H9 (cell line): ENCODE results near the gene MYO1E. TPM values are rescaled to one million over a fixed set of nuclear protein-coding genes. Genes with fewer than 3 reads are reported as not detected.

Source experiments
- DNase-seq: peaks from one replicate; pipeline ENCODE4 v3.0.0-alpha.2; 2017
- H2AFZ ChIP-seq: one replicate; pipeline ENCODE4 v1.6.1; 2013; ENCODE audit warnings: mild to moderate bottlenecking, low read length, control low read depth, moderate library complexity
- H2AK5ac ChIP-seq: 2 replicates; pipeline ENCODE4 v1.6.1; 2013; ENCODE audit warnings: low read length, control low read depth, mixed read lengths; ENCODE audit not compliant: insufficient read length
- H2BK120ac ChIP-seq: one replicate; pipeline ENCODE4 v1.6.1; 2013; ENCODE audit warnings: low read depth, mild to moderate bottlenecking, low read length, control low read depth, inconsistent platforms; ENCODE audit not compliant: poor library complexity, severe bottlenecking
- H2BK12ac ChIP-seq: 2 replicates; pipeline ENCODE4 v1.6.1; 2013; ENCODE audit warnings: low read length, control low read depth, mixed read lengths, low read depth; ENCODE audit not compliant: insufficient read length
- H2BK15ac ChIP-seq: 2 replicates; pipeline ENCODE4 v1.6.1; 2013; ENCODE audit warnings: low read depth, low read length, control low read depth
- H2BK20ac ChIP-seq: one replicate; pipeline ENCODE4 v1.6.1; 2013; ENCODE audit warnings: low read depth, mild to moderate bottlenecking, low read length, control low read depth, inconsistent platforms; ENCODE audit not compliant: poor library complexity, severe bottlenecking
- H2BK5ac ChIP-seq: 2 replicates; pipeline ENCODE4 v1.6.1; 2013; ENCODE audit warnings: low read length, control low read depth, mixed read lengths; ENCODE audit not compliant: insufficient read length
- H3K14ac ChIP-seq: 2 replicates; pipeline ENCODE4 v1.6.1; 2013; ENCODE audit warnings: low read length, control low read depth; ENCODE audit not compliant: insufficient read depth
- H3K18ac ChIP-seq: 2 replicates; pipeline ENCODE4 v1.6.1; 2013; ENCODE audit warnings: low read depth, mild to moderate bottlenecking, mixed read lengths, low read length, control low read depth; ENCODE audit not compliant: insufficient read length
- H3K23ac ChIP-seq: 2 replicates; pipeline ENCODE4 v1.6.1; 2013; ENCODE audit warnings: low read length, control low read depth, mixed read lengths, low read depth; ENCODE audit not compliant: insufficient read length
- H3K23me2 ChIP-seq: 2 replicates; pipeline ENCODE4 v1.6.1; 2013; ENCODE audit warnings: low read depth, mild to moderate bottlenecking, mixed read lengths, low read length, control low read depth; ENCODE audit not compliant: insufficient read length, poor library complexity, severe bottlenecking
- H3K27ac ChIP-seq: 2 replicates; pipeline ENCODE4 v1.5.1; 2013; ENCODE audit warnings: low read length, control low read depth, mixed read lengths, low read depth; ENCODE audit not compliant: insufficient read length
- H3K27me3 ChIP-seq: 2 replicates; pipeline ENCODE4 v1.6.1; 2013; ENCODE audit warnings: low read length, control low read depth, inconsistent platforms; ENCODE audit not compliant: insufficient read depth
- H3K4ac ChIP-seq: 2 replicates; pipeline ENCODE4 v1.6.1; 2013; ENCODE audit warnings: low read depth, mild to moderate bottlenecking, control low read depth, inconsistent platforms, low read length, moderate library complexity
- H3K4me1 ChIP-seq: 2 replicates; pipeline ENCODE4 v1.6.1; 2013; ENCODE audit warnings: low read length, control low read depth, inconsistent platforms; ENCODE audit not compliant: insufficient read depth
- H3K4me2 ChIP-seq: 2 replicates; pipeline ENCODE4 v1.6.1; 2013; ENCODE audit warnings: low read length, control low read depth, mixed read lengths; ENCODE audit not compliant: insufficient read length, insufficient read depth
- H3K56ac ChIP-seq: 2 replicates; pipeline ENCODE4 v1.6.1; 2013; ENCODE audit warnings: low read depth, mild to moderate bottlenecking, mixed read lengths, low read length, control low read depth; ENCODE audit not compliant: insufficient read length
- H3K79me1 ChIP-seq: 2 replicates; pipeline ENCODE4 v1.6.1; 2013; ENCODE audit warnings: low read depth, mild to moderate bottlenecking, moderate library complexity, low read length, control low read depth, inconsistent platforms; ENCODE audit not compliant: insufficient read depth, poor library complexity, severe bottlenecking
- H3K79me2 ChIP-seq: 2 replicates; pipeline ENCODE4 v1.6.1; 2013; ENCODE audit warnings: low read length, control low read depth, inconsistent platforms; ENCODE audit not compliant: insufficient read depth
- H3K9ac ChIP-seq: 2 replicates; pipeline ENCODE4 v1.6.1; 2013; ENCODE audit warnings: low read length, control low read depth, mixed read lengths; ENCODE audit not compliant: insufficient read length; ENCODE audit errors: extremely low read depth
- H3K9me3 ChIP-seq: one replicate; pipeline ENCODE4 v1.6.1; 2013; ENCODE audit warnings: low read depth, low read length, inconsistent platforms; ENCODE audit not compliant: control insufficient read depth
- H3T11ph ChIP-seq: one replicate; pipeline ENCODE4 v1.6.1; 2013; ENCODE audit warnings: mild to moderate bottlenecking, low read length, control low read depth, inconsistent platforms
- H4K20me1 ChIP-seq: one replicate; pipeline ENCODE4 v1.6.1; 2013; ENCODE audit not compliant: control insufficient read depth, insufficient read length, insufficient read depth
- H4K5ac ChIP-seq: 2 replicates; pipeline ENCODE4 v1.6.1; 2013; ENCODE audit warnings: low read depth, mild to moderate bottlenecking, mixed read lengths, low read length, control low read depth; ENCODE audit not compliant: insufficient read length
- H4K8ac ChIP-seq: replicated peaks from 2 replicates; pipeline ENCODE4 v1.6.1; 2013; ENCODE audit warnings: low read length, control low read depth, mixed read lengths, low read depth; ENCODE audit not compliant: insufficient read length
- H4K91ac ChIP-seq: 2 replicates; pipeline ENCODE4 v1.6.1; 2013; ENCODE audit warnings: low read depth, mild to moderate bottlenecking, moderate library complexity, mixed read lengths, low read length, control low read depth; ENCODE audit not compliant: insufficient read length
- H3K27ac Mint-ChIP-seq, 3 experiments: 2 replicates in 2 of 3; 3 replicates in 1 of 3; pipeline ENCODE4 v1.8.0; 2020 to 2021; ENCODE audit warnings: mixed read lengths in 3 of 3, mild to moderate bottlenecking in 1 of 3, moderate library complexity in 1 of 3
- H3K27me3 Mint-ChIP-seq: 2 replicates; pipeline ENCODE4 v1.8.0; 2021; ENCODE audit warnings: low read depth, mild to moderate bottlenecking, moderate library complexity, mixed read lengths
- H3K36me3 Mint-ChIP-seq, 3 experiments: 2 replicates in 2 of 3; 3 replicates in 1 of 3; pipeline ENCODE4 v1.8.0; 2020 to 2021; ENCODE audit warnings: low read depth in 3 of 3, mixed read lengths in 3 of 3; ENCODE audit not compliant: insufficient read depth in 1 of 3
- H3K4me1 Mint-ChIP-seq, 2 experiments: 2 replicates each; pipeline ENCODE4 v1.8.0; 2020; ENCODE audit warnings: mixed read lengths in 2 of 2
- H3K4me3 Mint-ChIP-seq, 2 experiments: 2 replicates in 1 of 2; 3 replicates in 1 of 2; pipeline ENCODE4 v1.8.0; 2020 to 2021; ENCODE audit warnings: mild to moderate bottlenecking in 2 of 2, mixed read lengths in 2 of 2, moderate library complexity in 1 of 2
- H3K9me3 Mint-ChIP-seq, 2 experiments: 2 replicates in 1 of 2; 3 replicates in 1 of 2; pipeline ENCODE4 v1.8.0; 2020; ENCODE audit warnings: mild to moderate bottlenecking in 2 of 2, mixed read lengths in 2 of 2, moderate library complexity in 1 of 2
- CTCF ChIP-seq: fragments of 200-600 bp; sonication (generic); conservative IDR thresholded peaks from 3 replicates; pipeline ENCODE4 v1.8.0; 2021; ENCODE audit warnings: antibody characterized with exemption, mild to moderate bottlenecking
- WGBS: extraction: QIAGEN DNeasy Blood & Tissue Kit; methylation state at CpG from one replicate; pipeline ENCODE4 v1.1.7; 2013; ENCODE audit warnings: missing lambda C conversion rate, low lambda C conversion rate, mixed read lengths; ENCODE audit not compliant: insufficient read length; ENCODE audit errors: extremely low coverage; 5-methylcytosine and 5-hydroxymethylcytosine counted together
- total RNA-seq: library from RNA; stranded (reverse); gene quantifications from 2 replicates; pipeline ENCODE4 v1.2.1, GENCODE V29; 2021

MYO1E gene
- total RNA-seq, 1 experiment from 2014 or later = 235 TPM

GRCh38 chr15:59339252-59339672, 33.4 kb downstream of the MYO1E start:
- Histone ChIP-seq H3K79me1 (no peaks in the 10 kb centered on the region), H3K27me3 (no peaks in the 10 kb centered on the region), H3T11ph (no peak overlapping the region), H2BK120ac (no peak overlapping the region), H3K79me2 (no peaks in the 10 kb centered on the region), H3K4me2 (no peak overlapping the region), H4K8ac (no peak overlapping the region), H2BK20ac (no peak overlapping the region), H3K27ac (no peak overlapping the region), H3K9ac (no peak overlapping the region), H2AFZ (no peak overlapping the region), H4K5ac (no peak overlapping the region), H2AK5ac (no peak overlapping the region), H2BK5ac (no peak overlapping the region), H3K18ac (no peak overlapping the region), H3K9me3 (no peaks in the 10 kb centered on the region), H3K4me1 (no peaks in the 10 kb centered on the region), H2BK15ac (no peak overlapping the region), H3K23me2 (no peaks in the 10 kb centered on the region), H4K91ac (no peak overlapping the region), H3K14ac (no peak overlapping the region), H2BK12ac (no peak overlapping the region), H3K56ac (no peak overlapping the region), H3K4ac (no peak overlapping the region), H4K20me1 (no peaks in the 10 kb centered on the region), H3K23ac (no peak overlapping the region)
- no peak for TF ChIP-seq CTCF
- Mint-ChIP-seq H3K9me3 (peaks cover 3 to 8% of the 10 kb centered on the region in 2 experiments; a peak in 2 of 5 replicates), H3K36me3 (peaks cover 0 to 32% (median 6%) of the 10 kb centered on the region in 3 experiments; a peak in 4 of 7 replicates), H3K27ac (peak overlapping the region in 1 of 3 experiments; percentile 70; a peak in 1 of 7 replicates), H3K4me3 (no peak overlapping the region), H3K27me3 (no peaks in the 10 kb centered on the region), H3K4me1 (peaks cover 32 to 34% of the 10 kb centered on the region in 2 experiments)
- WGBS = no CpG with 5 or more reads among the region's 3 CpGs
- DNase-seq = no peak
